SU-DHL-6 (cell line): Measurements from ENCODE around the gene DGLUCY.

ENCODE experiments used
- H2AFZ ChIP-seq: fragments of 200-600 bp; sonication (generic); 2 replicates; pipeline ENCODE4 v1.6.1; 2014; ENCODE audit warnings: low read depth, mild to moderate bottlenecking, moderate library complexity, mixed read lengths, antibody characterized with exemption, low read length; ENCODE audit not compliant: severe bottlenecking
- H3F3A ChIP-seq: fragments of 200-600 bp; shearing (Covaris generic); 2 replicates; pipeline ENCODE4 v1.6.0; 2016; ENCODE audit warnings: antibody characterized with exemption, mild to moderate bottlenecking; ENCODE audit not compliant: insufficient read depth
- H3K27ac ChIP-seq: fragments of 200-600 bp; sonication (generic); 2 replicates; pipeline ENCODE4 v1.5.1; 2016; ENCODE audit warnings: low read depth, mild to moderate bottlenecking, low read length, moderate library complexity, mixed read lengths
- H3K27me3 ChIP-seq: fragments of 200-600 bp; sonication (generic), shearing (Covaris generic); 2 replicates; pipeline ENCODE4 v1.6.0; 2014; ENCODE audit warnings: mild to moderate bottlenecking, low read length
- H3K36me3 ChIP-seq: fragments of 200-600 bp; sonication (generic); 2 replicates; pipeline ENCODE4 v1.6.1; 2014; ENCODE audit warnings: mild to moderate bottlenecking, low read length, mixed read lengths
- H3K4me2 ChIP-seq: fragments of 300-600, 200-600 bp; shearing (Covaris generic), sonication (generic); 2 replicates; pipeline ENCODE4 v1.6.0; 2014; ENCODE audit warnings: low read length, low read depth, mild to moderate bottlenecking; ENCODE audit not compliant: poor library complexity, severe bottlenecking
- H3K4me3 ChIP-seq: fragments of 200-600 bp; sonication (generic); 2 replicates; pipeline ENCODE4 v1.5.1; 2014; ENCODE audit warnings: antibody characterized with exemption, low read length, mild to moderate bottlenecking, mixed read lengths; ENCODE audit not compliant: insufficient read depth, poor library complexity, severe bottlenecking
- H3K79me2 ChIP-seq: fragments of 200-600 bp; sonication (generic); 2 replicates; pipeline ENCODE4 v1.6.1; 2014; ENCODE audit warnings: mild to moderate bottlenecking, low read length, moderate library complexity; ENCODE audit not compliant: insufficient read depth
- H3K9ac ChIP-seq: fragments of 200-600 bp; sonication (generic); 2 replicates; pipeline ENCODE4 v1.7.0; 2014; ENCODE audit warnings: mild to moderate bottlenecking, low read length
- H3K9me2 ChIP-seq: fragments of 200-600 bp; sonication (generic); replicated peaks from 2 replicates; pipeline ENCODE4 v1.6.1; 2014; ENCODE audit warnings: low read length; ENCODE audit not compliant: insufficient read depth
- H3K9me3 ChIP-seq: fragments of 200-600 bp; sonication (generic); 2 replicates; pipeline ENCODE4 v1.6.1; 2014; ENCODE audit warnings: low read length, mixed read lengths; ENCODE audit not compliant: insufficient read depth
- H4K20me1 ChIP-seq: fragments of 200-600 bp; sonication (generic); 2 replicates; pipeline ENCODE4 v1.6.1; 2014; ENCODE audit warnings: low read depth, mild to moderate bottlenecking, antibody characterized with exemption, low read length, moderate library complexity, mixed read lengths
- CTCF ChIP-seq: fragments of 200-600 bp; sonication (generic); IDR thresholded peaks from one replicate; pipeline ENCODE4 v1.5.1; 2017; ENCODE audit warnings: antibody characterized with exemption, mild to moderate bottlenecking, low read length, moderate library complexity; ENCODE audit not compliant: insufficient read depth, poor library complexity, severe bottlenecking
- EZH2phosphoT487 ChIP-seq: fragments of 200-600 bp; sonication (generic), shearing (Covaris generic); conservative IDR thresholded peaks from 2 replicates; pipeline ENCODE4 v1.6.1; 2018; ENCODE audit warnings: mild to moderate bottlenecking, antibody characterized with exemption, low read length, moderate library complexity, mixed read lengths

Gene DGLUCY

GRCh38 chr14:91159182-91159581, 45.3 kb downstream of the DGLUCY start:
- H3K4me2 ChIP-seq: no peak overlapping the region
- no peak overlapping the region for H3K9ac ChIP-seq
- H4K20me1 ChIP-seq: no peaks in the 10 kb centered on the region
- H2AFZ ChIP-seq: no peak overlapping the region
- no peaks in the 10 kb centered on the region for H3K9me2 ChIP-seq
- no peak overlapping the region for H3K4me3 ChIP-seq
- peaks cover 3% of the 10 kb centered on the region; the same call in 1 of the 2 replicates for H3K36me3 ChIP-seq
- H3K79me2 ChIP-seq: no peaks in the 10 kb centered on the region
- no peaks in the 10 kb centered on the region for H3K9me3 ChIP-seq
- H3F3A ChIP-seq: no peaks in the 10 kb centered on the region
- no peak overlapping the region for H3K27ac ChIP-seq
- no peak for TF ChIP-seq CTCF
- no peak for TF ChIP-seq EZH2phosphoT487
- no peaks in the 10 kb centered on the region for H3K27me3 ChIP-seq

GRCh38 chr14:91159906-91160305, 46.0 kb downstream of the DGLUCY start:
- H3K9me2 ChIP-seq: no peaks in the 10 kb centered on the region
- H2AFZ ChIP-seq: no peak overlapping the region
- TF ChIP-seq EZH2phosphoT487 (no peak), CTCF (no peak)
- no peak overlapping the region for H3K27ac ChIP-seq
- H3K9me3 ChIP-seq: no peaks in the 10 kb centered on the region
- H3K36me3 ChIP-seq: peaks cover 3% of the 10 kb centered on the region; the same call in 1 of the 2 replicates
- no peaks in the 10 kb centered on the region for H3K79me2 ChIP-seq
- H4K20me1 ChIP-seq: no peaks in the 10 kb centered on the region
- no peaks in the 10 kb centered on the region for H3K27me3 ChIP-seq
- no peak overlapping the region for H3K4me2 ChIP-seq
- no peak overlapping the region for H3K4me3 ChIP-seq
- H3F3A ChIP-seq: no peaks in the 10 kb centered on the region
- no peak overlapping the region for H3K9ac ChIP-seq

- no peaks in the 10 kb centered on the region for H3K79me2 ChIP-seq
- no peaks in the 10 kb centered on the region for H3F3A ChIP-seq
- peaks cover 3% of the 10 kb centered on the region; the same call in 1 of the 2 replicates for H3K36me3 ChIP-seq
- H3K9me3 ChIP-seq: no peaks in the 10 kb centered on the region
- no peaks in the 10 kb centered on the region for H3K27me3 ChIP-seq
- TF ChIP-seq EZH2phosphoT487: no peak
- TF ChIP-seq CTCF: no peak
- no peak overlapping the region for H3K27ac ChIP-seq
- no peak overlapping the region for H3K4me2 ChIP-seq
- H3K9me2 ChIP-seq: no peaks in the 10 kb centered on the region
- no peak overlapping the region for H3K9ac ChIP-seq
- H4K20me1 ChIP-seq: no peaks in the 10 kb centered on the region
- H2AFZ ChIP-seq: no peak overlapping the region
- no peak overlapping the region for H3K4me3 ChIP-seq
These were observed 49.4 kb downstream of the DGLUCY start for GRCh38 chr14:91163316-91163715.
